ENCODE measurements around the gene CSF2RB.

Gene CSF2RB

DNA sequence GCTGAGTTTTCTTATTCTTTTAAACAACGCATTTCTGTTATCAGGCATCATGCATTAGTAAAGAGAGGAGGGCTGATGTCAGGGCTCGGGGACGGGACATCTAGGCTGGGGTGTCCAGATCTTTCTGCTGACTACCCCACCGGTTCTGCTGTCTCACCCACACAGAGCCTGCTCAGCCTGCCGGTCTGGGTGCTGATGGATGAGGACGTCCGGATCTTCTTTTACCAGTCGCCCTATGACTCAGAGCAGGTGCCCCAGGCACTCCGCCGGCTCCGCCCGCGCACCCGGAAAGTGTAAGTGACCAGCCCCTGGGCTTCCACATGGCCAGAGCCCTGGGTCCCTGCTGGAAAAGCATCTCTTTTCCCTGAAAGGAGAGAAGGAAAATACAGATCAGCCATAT lies 43.2 kb upstream of the CSF2RB start:
- TF ChIP-seq, protein P1, sequence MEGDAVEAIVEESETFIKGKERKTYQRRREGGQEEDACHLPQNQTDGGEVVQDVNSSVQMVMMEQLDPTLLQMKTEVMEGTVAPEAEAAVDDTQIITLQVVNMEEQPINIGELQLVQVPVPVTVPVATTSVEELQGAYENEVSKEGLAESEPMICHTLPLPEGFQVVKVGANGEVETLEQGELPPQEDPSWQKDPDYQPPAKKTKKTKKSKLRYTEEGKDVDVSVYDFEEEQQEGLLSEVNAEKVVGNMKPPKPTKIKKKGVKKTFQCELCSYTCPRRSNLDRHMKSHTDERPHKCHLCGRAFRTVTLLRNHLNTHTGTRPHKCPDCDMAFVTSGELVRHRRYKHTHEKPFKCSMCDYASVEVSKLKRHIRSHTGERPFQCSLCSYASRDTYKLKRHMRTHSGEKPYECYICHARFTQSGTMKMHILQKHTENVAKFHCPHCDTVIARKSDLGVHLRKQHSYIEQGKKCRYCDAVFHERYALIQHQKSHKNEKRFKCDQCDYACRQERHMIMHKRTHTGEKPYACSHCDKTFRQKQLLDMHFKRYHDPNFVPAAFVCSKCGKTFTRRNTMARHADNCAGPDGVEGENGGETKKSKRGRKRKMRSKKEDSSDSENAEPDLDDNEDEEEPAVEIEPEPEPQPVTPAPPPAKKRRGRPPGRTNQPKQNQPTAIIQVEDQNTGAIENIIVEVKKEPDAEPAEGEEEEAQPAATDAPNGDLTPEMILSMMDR (IDR thresholded peaks at IDR 0.05; ENCODE audit: control insufficient read depth, insufficient read depth, low read depth, low read length, missing control alignments) = no peak
- DNase-seq (ENCODE audit: low read depth) = no peak
- no peak overlapping the region for H3K4me3 ChIP-seq (ENCODE audit: control insufficient read depth, low read depth, low read length)

DNA sequence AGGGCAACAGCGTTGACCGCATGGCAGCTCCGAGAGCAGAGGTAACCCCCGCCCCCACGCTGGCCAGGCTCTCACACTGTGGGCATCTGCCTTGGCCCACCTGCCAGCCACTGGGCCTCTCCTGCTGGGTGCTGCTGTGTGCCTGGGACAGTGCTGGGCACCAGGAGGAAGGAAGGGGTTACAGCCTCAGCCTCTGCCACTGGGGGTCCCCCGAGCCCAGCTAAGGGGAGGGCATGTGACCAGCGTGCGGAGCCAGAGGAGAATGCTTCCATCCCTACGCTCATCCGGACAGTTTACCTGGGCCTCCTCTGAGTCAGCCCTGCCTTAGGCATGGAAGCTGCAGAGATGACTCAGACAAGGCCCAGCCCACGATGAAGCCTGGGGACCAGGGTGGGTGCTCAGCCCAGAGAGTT lies 41.8 kb upstream of the CSF2RB start:
- no peak overlapping the region for H3K4me3 ChIP-seq (ENCODE audit: control insufficient read depth, low read depth, low read length)
- no peak for DNase-seq (ENCODE audit: low read depth)
- TF ChIP-seq, protein P1 (IDR thresholded peaks at IDR 0.05; ENCODE audit: control insufficient read depth, insufficient read depth, low read depth, low read length, missing control alignments) = no peak

DNA sequence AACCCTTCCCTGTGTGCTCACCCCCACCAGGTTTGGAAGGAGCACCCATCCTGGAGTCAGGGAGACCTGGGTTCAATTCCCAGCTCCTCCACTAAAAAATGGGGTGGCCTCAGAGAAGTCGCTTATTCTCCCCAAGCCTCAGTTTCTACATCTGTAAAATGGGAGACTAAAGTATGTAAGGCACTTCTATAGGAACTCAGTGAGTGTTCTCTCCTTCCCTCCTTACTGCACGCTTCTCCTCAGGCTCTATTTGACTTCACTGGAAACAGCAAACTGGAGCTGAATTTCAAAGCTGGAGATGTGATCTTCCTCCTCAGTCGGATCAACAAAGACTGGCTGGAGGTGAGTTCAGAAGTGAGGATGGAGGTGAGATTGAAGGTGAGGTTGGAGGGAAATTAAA lies 41.3 kb upstream of the CSF2RB start:
- TF ChIP-seq, protein P1 (IDR thresholded peaks at IDR 0.05; ENCODE audit: control insufficient read depth, insufficient read depth, low read depth, low read length, missing control alignments) = no peak
- no peak for DNase-seq (ENCODE audit: low read depth)
- no peak overlapping the region for H3K4me3 ChIP-seq (ENCODE audit: control insufficient read depth, low read depth, low read length)

DNA sequence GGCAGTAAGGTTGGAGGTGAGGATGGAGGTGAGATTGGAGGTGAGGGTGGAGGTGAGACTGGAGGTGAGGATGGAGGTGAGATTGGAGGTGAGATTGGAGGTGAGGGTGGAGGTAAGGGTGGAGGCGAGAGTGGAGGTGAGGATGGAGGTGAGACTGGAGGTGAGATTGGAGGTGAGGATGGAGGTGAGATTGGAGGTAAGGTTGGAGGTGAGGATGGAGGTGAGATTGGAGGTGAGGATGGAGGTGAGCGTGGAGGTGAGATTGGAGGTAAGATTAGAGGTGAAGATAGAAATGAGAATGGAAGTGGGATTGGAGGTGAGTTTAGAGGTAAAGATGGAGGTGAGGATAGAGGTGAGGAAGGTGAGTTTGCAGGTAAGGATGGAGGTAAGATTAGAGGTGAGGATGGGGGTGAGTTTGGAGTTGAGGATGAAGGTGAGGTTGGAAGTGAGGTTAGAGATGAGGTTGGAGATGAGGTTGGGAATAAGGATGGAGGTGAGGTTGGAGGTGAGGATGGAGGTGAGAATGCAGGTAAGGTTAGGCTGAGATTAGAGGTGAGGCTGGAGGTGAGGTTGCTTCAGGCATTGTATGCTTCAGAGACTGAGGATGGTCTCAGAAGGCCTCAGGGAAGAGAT lies 40.4 kb upstream of the CSF2RB start:
- DNase-seq (ENCODE audit: low read depth) = no peak
- TF ChIP-seq, protein P1 (IDR thresholded peaks at IDR 0.05; ENCODE audit: control insufficient read depth, insufficient read depth, low read depth, low read length, missing control alignments) = no peak
- no peak overlapping the region for H3K4me3 ChIP-seq (ENCODE audit: control insufficient read depth, low read depth, low read length)

DNA sequence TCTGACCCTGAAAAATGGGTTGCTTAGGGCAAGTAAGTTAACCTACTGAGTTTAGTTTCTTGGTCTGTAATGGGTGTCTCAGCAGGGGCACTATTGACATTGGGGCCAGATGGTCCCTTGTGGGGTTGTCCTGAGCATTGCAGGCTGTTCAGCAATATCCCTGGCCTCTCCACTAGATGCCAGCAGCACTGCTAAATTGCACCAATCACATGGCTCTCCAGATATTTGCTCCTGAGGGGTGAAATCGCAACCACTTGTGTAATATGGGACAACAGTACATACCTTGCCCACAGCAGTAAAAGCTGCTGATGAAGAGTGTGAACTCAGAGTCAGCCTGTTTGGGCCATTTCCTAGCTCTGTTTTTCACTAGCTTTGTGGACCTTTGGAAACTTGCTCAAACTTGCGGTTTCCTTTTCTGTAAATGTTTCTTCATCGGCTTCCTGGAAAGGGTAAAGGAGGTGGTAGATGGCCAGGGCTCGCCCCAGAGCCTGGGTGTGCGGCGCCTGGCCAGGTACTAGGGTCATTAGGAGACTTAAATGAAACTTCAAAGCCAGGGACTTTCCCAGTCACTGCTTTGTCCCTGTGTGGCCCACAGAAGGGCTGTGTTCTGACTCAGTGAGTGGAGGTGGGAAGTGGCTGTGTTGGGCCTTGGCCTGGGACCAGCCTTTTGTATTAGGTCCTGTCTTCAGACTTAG lies 39.7 kb upstream of the CSF2RB start:
- TF ChIP-seq, protein P1 (IDR thresholded peaks at IDR 0.05; ENCODE audit: control insufficient read depth, insufficient read depth, low read depth, low read length, missing control alignments) = peak; percentile 66
- H3K4me3 ChIP-seq (ENCODE audit: control insufficient read depth, low read depth, low read length) = no peak overlapping the region
- DNase-seq (ENCODE audit: low read depth) = peak; percentile 82

DNA sequence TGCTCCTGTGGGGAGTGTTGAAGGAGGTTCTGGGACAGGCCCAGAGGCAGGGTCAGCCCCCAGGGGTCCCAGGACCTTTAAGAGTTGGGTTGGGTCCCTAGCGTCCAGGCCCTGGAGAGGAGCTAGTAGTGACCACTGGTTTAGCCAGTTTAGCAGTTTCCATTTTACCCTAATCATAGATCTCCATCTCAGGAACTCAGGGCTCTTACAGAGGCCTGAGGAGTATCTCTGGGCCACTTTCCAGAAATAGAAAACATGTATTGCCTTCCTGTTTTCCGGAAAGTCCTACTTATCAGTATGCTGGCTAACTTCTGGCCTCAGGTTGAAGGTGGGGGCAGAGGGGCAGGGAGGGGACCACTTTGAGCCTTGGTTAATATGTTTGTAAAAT lies 39.1 kb upstream of the CSF2RB start:
- no peak for DNase-seq (ENCODE audit: low read depth)
- TF ChIP-seq, protein P1 (IDR thresholded peaks at IDR 0.05; ENCODE audit: control insufficient read depth, insufficient read depth, low read depth, low read length, missing control alignments) = no peak
- H3K4me3 ChIP-seq (ENCODE audit: control insufficient read depth, low read depth, low read length) = no peak overlapping the region
